GM18520 (cell line): Measurements from ENCODE around the gene UNK.
"Not testable (repeated sequence)": the region's sequence is repeated elsewhere in the genome, so short reads cannot be mapped to it uniquely, and the experiment has no call there.

Experiments used
- ATAC-seq: cut with Tn5 transposase; IDR thresholded peaks from one replicate; pipeline ENCODE4 v1.9.1; 2021; ENCODE audit not compliant: unreplicated experiment

The UNK gene

GRCh38 chr17:75870228-75870627 lies 85.6 kb downstream of the UNK start:
- ATAC-seq, result not testable (repeated sequence)

- no peak for ATAC-seq
Observed at GRCh38 chr17:75872434-75873351, 88.1 kb downstream of the UNK start.

- ATAC-seq, result no peak
Observed at GRCh38 chr17:75873587-75874322, 89.1 kb downstream of the UNK start.

DNA sequence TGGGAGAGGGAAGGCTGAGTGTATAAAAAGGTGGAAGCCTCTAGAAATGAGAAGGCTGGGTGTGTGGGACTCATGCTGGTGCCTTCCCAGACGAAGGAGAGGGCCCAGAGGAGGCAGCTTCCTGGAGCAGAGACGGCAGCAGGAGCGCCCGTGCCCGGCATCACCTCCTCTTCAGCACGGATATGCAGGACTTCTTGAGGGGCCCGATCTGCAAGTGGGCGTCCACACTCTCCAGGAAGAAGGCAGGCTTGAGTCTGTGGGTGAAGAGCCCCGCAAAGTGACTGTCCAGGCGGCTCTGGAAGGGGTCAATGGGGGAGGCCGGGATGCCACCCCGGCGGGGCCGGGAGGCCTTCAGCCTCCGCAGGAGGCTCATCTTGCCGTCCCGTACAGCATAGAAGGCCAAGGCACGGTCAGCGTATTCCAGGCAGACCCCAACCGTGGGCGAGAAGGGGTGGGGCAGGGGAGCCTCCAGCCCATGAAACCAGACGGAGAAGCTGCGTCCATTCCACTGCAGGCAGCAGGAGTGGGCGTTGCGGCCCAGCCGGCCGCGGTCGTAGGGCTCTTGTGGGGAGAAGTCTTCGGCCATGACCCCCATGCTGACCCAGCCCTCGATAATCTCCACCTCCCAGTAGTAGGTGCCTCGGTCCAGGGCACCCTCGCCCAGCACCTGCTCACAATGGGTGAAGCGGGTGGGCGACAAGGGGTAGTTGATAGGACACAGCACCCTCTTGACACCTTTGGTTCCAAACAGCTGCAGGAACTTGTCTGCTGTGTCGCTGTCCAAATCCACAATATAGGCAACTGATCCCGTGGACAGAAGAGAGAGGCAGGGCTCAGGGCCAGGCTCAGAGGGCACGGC lies 89.9 kb downstream of the UNK start:
- no peak for ATAC-seq
